ENCODE data around the gene ACOT6. TPM values are rescaled to one million over a fixed set of nuclear protein-coding genes. Genes with fewer than 3 reads are reported as not detected.
"Not testable (repeated sequence)": the region's sequence is repeated elsewhere in the genome, so short reads cannot be mapped to it uniquely, and the experiment has no call there.

ACOT6 gene
- total RNA-seq, 8 experiments from 2014 or later, result 0.29 to 0.63 (median 0.40) TPM; not detected in 4

DNA sequence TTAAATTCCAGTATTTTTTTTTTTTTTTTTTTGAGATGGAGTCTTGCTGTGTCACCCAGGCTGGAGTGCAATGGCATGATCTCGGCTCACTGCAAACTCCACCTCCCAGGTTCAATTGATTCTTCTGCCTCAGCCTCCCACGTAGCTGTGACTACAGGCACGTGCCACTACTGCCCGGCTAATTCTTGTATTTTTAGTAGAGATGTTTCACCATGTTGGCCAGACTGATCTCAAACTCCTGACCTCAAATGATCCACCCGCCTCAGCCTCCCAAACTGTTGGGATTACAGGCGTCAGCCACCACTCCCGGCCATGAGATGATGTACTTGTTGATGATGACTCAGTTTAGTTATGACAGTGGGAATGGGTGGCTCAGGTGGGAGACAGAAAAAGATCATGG is 38.1 kb upstream of the ACOT6 start:
- H3K4me1 ChIP-seq (replicated peaks in 1 of 2); in situ Hi-C loops (cut with MboI; ENCODE audit: low pct_unique_long_range_greater_than_20kb in 2 of 9, low sequenced_read_pairs in 9 of 9, unreplicated experiment in 9 of 9); H3K27ac ChIP-seq; H3K4me3 ChIP-seq; ATAC-seq (replicated peaks in 6 of 8): not testable (repeated sequence)
- 79 to 100% (median 90%) methylated on average over 2 to 5 of the region's 7 CpGs; no CpG with 5 or more reads in 3 of the 10 experiments for WGBS, 10 experiments

GRCh38 chr14:73576391-73576790 is 35.9 kb upstream of the ACOT6 start:
- no peak for ATAC-seq (replicated peaks in 6 of 8)
- in situ Hi-C loops (cut with MboI; ENCODE audit: low pct_unique_long_range_greater_than_20kb in 2 of 9, low sequenced_read_pairs in 9 of 9, unreplicated experiment in 9 of 9), result no loop called here
- WGBS, 10 experiments, result 53 to 100% (median 80%) methylated on average over 1 to 3 of the region's 3 CpGs; no CpG with 5 or more reads in 1 of the 10 experiments

DNA sequence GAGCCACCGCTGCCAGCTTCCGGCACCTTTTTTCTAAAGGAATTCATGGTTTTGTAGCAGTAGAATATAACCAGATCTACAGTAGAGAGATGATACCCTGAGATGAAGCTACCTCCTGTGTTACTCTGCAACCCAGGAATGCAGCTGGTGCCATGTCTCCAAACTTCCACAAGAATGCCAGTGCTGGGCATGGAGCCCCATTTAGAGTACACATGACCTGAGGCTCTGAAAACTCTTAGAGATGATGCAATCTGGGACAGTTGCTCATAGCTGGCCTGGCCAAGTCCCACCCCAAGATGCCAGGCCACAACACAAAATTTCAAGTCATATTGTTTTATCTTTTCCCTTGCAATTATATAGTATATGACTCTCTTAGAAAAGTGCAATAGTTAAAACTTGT is 35.1 kb upstream of the ACOT6 start:
- ATAC-seq (replicated peaks in 6 of 8), result peak in 1 of 8 experiments; percentile 21
- no CpG with 5 or more reads among the region's 2 CpGs for WGBS, 10 experiments
- in situ Hi-C loops (cut with MboI; ENCODE audit: low pct_unique_long_range_greater_than_20kb in 2 of 9, low sequenced_read_pairs in 9 of 9, unreplicated experiment in 9 of 9), result not testable (repeated sequence)

More at GRCh38 chr14:73576391-73576790, 35.9 kb upstream of the ACOT6 start:
- H3K27ac ChIP-seq, result no peak overlapping the region
- H3K4me3 ChIP-seq, result no peak overlapping the region
- no peaks in the 10 kb centered on the region for H3K4me1 ChIP-seq (replicated peaks in 1 of 2)

DNA sequence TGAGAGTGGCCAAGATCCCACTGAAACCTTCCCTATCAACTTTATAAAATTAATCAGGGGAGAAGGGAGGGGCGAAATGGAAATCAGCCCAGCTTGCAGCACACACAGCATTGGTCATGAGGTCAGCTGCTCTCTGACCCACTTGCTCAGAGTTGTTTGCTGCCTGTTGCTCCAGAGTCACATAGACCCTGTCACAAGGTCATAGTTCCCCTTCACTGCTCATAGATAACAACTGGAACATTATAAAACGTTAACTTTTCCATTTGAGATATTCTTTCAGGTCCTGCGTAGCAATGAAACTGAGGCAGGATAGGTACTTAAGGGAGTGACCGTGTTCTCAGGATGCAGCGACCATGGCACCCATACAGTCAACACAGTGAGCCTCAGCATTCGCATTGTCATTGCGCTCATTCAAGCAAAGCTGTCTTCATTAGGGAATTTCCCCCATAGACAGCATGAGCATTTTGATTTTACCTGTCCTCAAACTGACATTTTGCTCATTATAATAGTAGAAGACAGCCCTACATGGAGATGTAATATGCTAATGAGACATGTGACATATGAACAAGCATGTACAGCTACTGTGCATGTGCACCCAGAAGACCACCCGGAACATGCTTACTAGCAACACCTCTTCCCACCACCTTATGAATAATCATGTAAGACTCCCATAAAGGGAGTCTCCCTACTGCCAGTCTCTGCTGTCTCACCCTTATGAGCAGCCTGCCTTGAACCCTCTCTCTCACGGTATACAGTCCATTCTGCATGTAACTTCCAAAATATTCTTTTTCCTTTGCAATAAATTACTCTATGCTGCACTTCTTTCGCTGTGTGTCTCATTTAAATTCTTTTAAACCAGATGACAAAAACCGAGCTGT is 30.0 kb upstream of the ACOT6 start:
- in situ Hi-C loops (cut with MboI; ENCODE audit: low pct_unique_long_range_greater_than_20kb in 2 of 9, low sequenced_read_pairs in 9 of 9, unreplicated experiment in 9 of 9); H3K4me1 ChIP-seq (replicated peaks in 1 of 2); H3K4me3 ChIP-seq; H3K27ac ChIP-seq: not testable (repeated sequence)
- ATAC-seq (replicated peaks in 6 of 8), result peak in 3 of 8 experiments; percentile 13 to 75 (median 58)
- 67 to 93% (median 90%) methylated on average over 2 to 4 of the region's 11 CpGs; no CpG with 5 or more reads in 3 of the 10 experiments for WGBS, 10 experiments

More for the DNA sequence above, 35.1 kb upstream of the ACOT6 start:
- not testable (repeated sequence) for H3K27ac ChIP-seq; H3K4me3 ChIP-seq; H3K4me1 ChIP-seq (replicated peaks in 1 of 2)

- no peak for ATAC-seq (replicated peaks in 6 of 8)
- in situ Hi-C loops (cut with MboI; ENCODE audit: low pct_unique_long_range_greater_than_20kb in 2 of 9, low sequenced_read_pairs in 9 of 9, unreplicated experiment in 9 of 9), result no loop called here
- no peak overlapping the region for H3K4me3 ChIP-seq
- H3K27ac ChIP-seq, result no peak overlapping the region
- WGBS, 10 experiments, result 22 to 100% (median 73%) methylated on average over 1 of the region's 1 CpG; no CpG with 5 or more reads in 2 of the 10 experiments
- no peaks in the 10 kb centered on the region for H3K4me1 ChIP-seq (replicated peaks in 1 of 2)
Observed at GRCh38 chr14:73588695-73589094, 23.6 kb upstream of the ACOT6 start.

GRCh38 chr14:73589116-73589515 is 23.2 kb upstream of the ACOT6 start:
- 33 to 83% (median 72%) methylated on average over 1 to 4 of the region's 4 CpGs; no CpG with 5 or more reads in 2 of the 10 experiments for WGBS, 10 experiments
- Histone ChIP-seq H3K4me1 (replicated peaks in 1 of 2) (no peaks in the 10 kb centered on the region), H3K4me3 (no peak overlapping the region), H3K27ac (no peak overlapping the region)
- ATAC-seq (replicated peaks in 6 of 8), result no peak
- in situ Hi-C loops (cut with MboI; ENCODE audit: low pct_unique_long_range_greater_than_20kb in 2 of 9, low sequenced_read_pairs in 9 of 9, unreplicated experiment in 9 of 9), result no loop called here

DNA sequence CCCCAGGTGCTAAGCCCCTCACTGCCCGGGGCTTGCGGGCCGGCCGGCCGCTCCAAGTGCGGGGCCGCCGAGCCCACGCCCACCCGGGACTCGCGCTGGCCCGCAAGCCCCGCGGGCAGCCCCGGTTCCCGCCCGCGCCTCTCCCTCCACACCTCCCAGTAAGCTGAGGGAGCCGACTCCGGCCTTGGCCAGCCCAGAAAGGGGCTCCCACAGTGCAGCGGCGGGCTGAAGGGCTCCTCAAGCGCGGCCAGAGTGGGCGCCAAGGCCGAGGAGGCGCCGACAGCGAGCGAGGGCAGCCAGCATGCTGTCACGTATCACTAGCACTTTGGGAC is 21.7 kb upstream of the ACOT6 start:
- in situ Hi-C loops (cut with MboI; ENCODE audit: low pct_unique_long_range_greater_than_20kb in 2 of 9, low sequenced_read_pairs in 9 of 9, unreplicated experiment in 9 of 9); H3K4me1 ChIP-seq (replicated peaks in 1 of 2); H3K27ac ChIP-seq; H3K4me3 ChIP-seq; ATAC-seq (replicated peaks in 6 of 8): not testable (repeated sequence)
- 100% methylated on average over 5 of the region's 32 CpGs; no CpG with 5 or more reads in 9 of the 10 experiments for WGBS, 10 experiments

DNA sequence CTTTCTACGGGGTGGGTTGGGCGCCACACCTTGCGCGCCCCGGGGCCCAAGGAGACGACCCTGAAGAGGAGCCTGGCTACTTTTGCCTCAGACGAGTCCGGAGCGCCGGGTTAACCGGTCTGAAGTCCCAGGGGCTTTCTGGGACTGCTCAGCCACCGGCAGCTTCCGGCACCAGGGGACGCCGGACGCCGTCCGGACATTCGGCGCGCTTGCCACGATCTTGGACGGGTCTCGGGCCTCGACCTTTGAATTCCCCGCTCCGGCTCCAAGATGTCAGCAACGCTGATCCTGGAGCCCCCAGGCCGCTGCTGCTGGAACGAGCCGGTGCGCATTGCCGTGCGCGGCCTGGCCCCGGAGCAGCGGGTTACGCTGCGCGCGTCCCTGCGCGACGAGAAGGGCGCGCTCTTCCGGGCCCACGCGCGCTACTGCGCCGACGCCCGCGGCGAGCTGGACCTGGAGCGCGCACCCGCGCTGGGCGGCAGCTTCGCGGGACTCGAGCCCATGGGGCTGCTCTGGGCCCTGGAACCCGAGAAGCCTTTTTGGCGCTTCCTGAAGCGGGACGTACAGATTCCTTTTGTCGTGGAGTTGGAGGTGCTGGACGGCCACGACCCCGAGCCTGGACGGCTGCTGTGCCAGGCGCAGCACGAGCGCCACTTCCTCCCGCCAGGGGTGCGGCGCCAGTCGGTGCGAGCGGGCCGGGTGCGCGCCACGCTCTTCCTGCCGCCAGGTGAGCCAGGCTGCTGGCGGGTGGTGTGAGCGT is 20.4 kb upstream of the ACOT6 start, which contains the start of gene ACOT4:
ACOT4 (plus strand) TSS at position 184 of the 760 bp plus-strand sequence; CDS start at position 271, 87 bp downstream.
- 2 to 16% (median 14%) methylated on average over 5 to 14 of the region's 89 CpGs; no CpG with 5 or more reads in 5 of the 10 experiments for WGBS, 10 experiments
- peak in 7 of 8 experiments; percentile 37 to 82 (median 62) for ATAC-seq (replicated peaks in 6 of 8)
- H3K4me3 ChIP-seq, result peak within 1 kb of the TSS; percentile 23 to 40 (median 34)
- in situ Hi-C loops (cut with MboI; ENCODE audit: low pct_unique_long_range_greater_than_20kb in 2 of 9, low sequenced_read_pairs in 9 of 9, unreplicated experiment in 9 of 9), result no loop called here
- H3K4me1 ChIP-seq (replicated peaks in 1 of 2), result no peaks in the 10 kb centered on the region
- H3K27ac ChIP-seq, result no peak within 1 kb of the TSS

GRCh38 chr14:73594491-73594890 is 17.8 kb upstream of the ACOT6 start:
- ATAC-seq (replicated peaks in 6 of 8), result no peak
- Histone ChIP-seq H3K4me3 (no peak overlapping the region), H3K27ac (no peak overlapping the region), H3K4me1 (replicated peaks in 1 of 2) (peaks cover 0 to 4% of the 10 kb centered on the region in 2 donors)
- 65 to 95% (median 90%) methylated on average over 3 to 9 of the region's 9 CpGs; no CpG with 5 or more reads in 4 of the 10 experiments for WGBS, 10 experiments
- in situ Hi-C loops (cut with MboI; ENCODE audit: low pct_unique_long_range_greater_than_20kb in 2 of 9, low sequenced_read_pairs in 9 of 9, unreplicated experiment in 9 of 9), result no loop called here

- no peak overlapping the region for H3K4me3 ChIP-seq
- in situ Hi-C loops (cut with MboI; ENCODE audit: low pct_unique_long_range_greater_than_20kb in 2 of 9, low sequenced_read_pairs in 9 of 9, unreplicated experiment in 9 of 9), result no loop called here
- H3K27ac ChIP-seq, result no peak overlapping the region
- H3K4me1 ChIP-seq (replicated peaks in 1 of 2), result peaks cover 0 to 7% of the 10 kb centered on the region in 2 donors
- no peak for ATAC-seq (replicated peaks in 6 of 8)
Observed at GRCh38 chr14:73599499-73599898, 12.8 kb upstream of the ACOT6 start.

DNA sequence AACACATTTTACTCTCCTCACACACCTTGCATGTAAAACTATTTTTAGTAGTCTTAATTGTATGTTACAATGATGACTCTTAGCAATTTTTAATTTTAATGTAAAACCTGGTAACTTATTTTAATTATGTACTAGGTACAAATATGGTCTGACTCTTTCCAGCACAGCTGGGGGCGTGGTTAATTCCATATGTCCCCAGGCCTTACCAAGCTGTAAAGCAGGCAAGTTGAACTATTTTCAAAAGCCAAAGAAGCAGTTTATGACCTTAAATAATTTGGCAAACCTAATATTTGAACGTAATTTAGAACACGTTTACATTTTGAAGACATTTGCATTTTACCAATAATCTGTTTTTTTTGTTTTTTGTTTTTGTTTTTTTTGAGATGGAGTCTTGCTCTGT is 9.3 kb upstream of the ACOT6 start:
- in situ Hi-C loops (cut with MboI; ENCODE audit: low pct_unique_long_range_greater_than_20kb in 2 of 9, low sequenced_read_pairs in 9 of 9, unreplicated experiment in 9 of 9), result loop anchor here in 1 of 9 experiments (25.0 kb wide), 1 partner anchor 91 kb away; no protein-coding TSS in a partner anchor

DNA sequence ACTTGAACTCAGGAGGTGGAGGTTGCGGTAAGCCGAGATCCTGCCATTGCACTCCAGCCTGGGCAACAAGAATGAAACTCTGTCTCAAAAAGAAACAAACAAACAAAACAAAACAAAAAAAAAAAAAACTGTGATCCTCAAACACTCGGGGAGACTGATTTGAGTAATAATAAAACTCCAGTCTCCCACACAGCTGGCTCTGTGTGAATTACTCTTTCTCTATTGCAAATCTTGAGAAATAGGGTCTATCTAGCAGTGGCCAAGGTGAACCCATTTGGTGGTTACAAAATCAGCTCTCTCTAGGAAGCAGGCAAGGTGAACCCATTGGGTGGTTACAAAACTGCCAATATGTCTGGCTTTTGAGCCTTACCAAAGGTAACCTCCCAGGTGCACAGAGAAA is 6.0 kb upstream of the ACOT6 start:
- Histone ChIP-seq H3K27ac (no peak overlapping the region), H3K4me1 (replicated peaks in 1 of 2) (peaks cover 0 to 3% of the 10 kb centered on the region in 2 donors), H3K4me3 (no peak overlapping the region)
- 33 to 100% (median 85%) methylated on average over 1 to 3 of the region's 3 CpGs; no CpG with 5 or more reads in 3 of the 10 experiments for WGBS, 10 experiments
- no peak for ATAC-seq (replicated peaks in 6 of 8)
- in situ Hi-C loops (cut with MboI; ENCODE audit: low pct_unique_long_range_greater_than_20kb in 2 of 9, low sequenced_read_pairs in 9 of 9, unreplicated experiment in 9 of 9), result loop anchor here in 1 of 9 experiments (25.0 kb wide), 1 partner anchor 94 kb away; no protein-coding TSS in a partner anchor

More for the DNA sequence above, 9.3 kb upstream of the ACOT6 start:
- Histone ChIP-seq H3K4me3 (no peak overlapping the region), H3K4me1 (replicated peaks in 1 of 2) (peaks cover 0 to 7% of the 10 kb centered on the region in 2 donors), H3K27ac (no peak overlapping the region)
- WGBS, 10 experiments, result 17 to 96% (median 63%) methylated on average over 2 to 3 of the region's 3 CpGs; no CpG with 5 or more reads in 1 of the 10 experiments
- ATAC-seq (replicated peaks in 6 of 8), result peak in 2 of 8 experiments; percentile 22 to 26

DNA sequence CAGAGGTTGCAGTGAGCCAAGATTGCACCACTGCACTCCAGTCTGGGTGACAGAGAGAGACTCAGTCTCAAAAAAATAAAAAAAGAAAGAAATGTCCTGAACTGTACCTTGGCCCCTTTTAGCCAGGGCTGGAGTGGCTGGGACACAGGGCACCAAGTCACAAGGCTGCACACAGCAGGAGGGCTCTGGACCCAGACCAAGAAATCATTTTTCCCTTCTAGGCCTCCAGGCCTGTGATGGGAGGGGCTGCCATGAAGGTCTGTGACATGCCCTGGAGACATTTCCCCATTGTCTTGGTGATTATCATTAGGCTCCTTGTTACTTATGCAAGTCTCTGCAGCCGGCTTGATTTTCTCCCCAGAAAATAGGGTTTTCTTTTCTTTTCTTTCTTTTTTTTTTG is 5.1 kb upstream of the ACOT6 start:
- Histone ChIP-seq H3K4me1 (replicated peaks in 1 of 2) (peaks cover 0 to 3% of the 10 kb centered on the region in 2 donors), H3K27ac (no peak overlapping the region), H3K4me3 (no peak overlapping the region)
- no peak for ATAC-seq (replicated peaks in 6 of 8)
- WGBS, 10 experiments, result 80% methylated on average over 1 of the region's 1 CpG; no CpG with 5 or more reads in 9 of the 10 experiments
- in situ Hi-C loops (cut with MboI; ENCODE audit: low pct_unique_long_range_greater_than_20kb in 2 of 9, low sequenced_read_pairs in 9 of 9, unreplicated experiment in 9 of 9), result loop anchor here in 1 of 9 experiments (25.0 kb wide), 1 partner anchor 95 kb away; no protein-coding TSS in a partner anchor
